Right ventricle myocardium inferior (tissue), 1 donor: ENCODE data around the gene FNDC10. TPM values are rescaled to one million over a fixed set of nuclear protein-coding genes. Genes with fewer than 3 reads are reported as not detected.

ENCODE experiments used
- ATAC-seq: fragments of 200-7000 bp; cut with Tn5 transposase; one replicate; pipeline ENCODE4 v1.9.1; 2020; ENCODE audit warnings: mild to moderate bottlenecking, moderate library complexity
- DNase-seq: peaks from one replicate; pipeline ENCODE4 v3.0.0; 2021; ENCODE audit errors: missing footprints
- intact Hi-C: fragments of 100-400 bp; cut with DNase I; formaldehyde crosslinking; loops from one replicate; pipeline ENCODE4 v1.11.0; 2022
- total RNA-seq: library from RNA; stranded (reverse); fragmentation: NEBNext Ultra II Directional; extraction: Animal tissue kit (Norgen Biotek cat#: 25700); gene quantifications from one replicate; pipeline ENCODE4 v1.2.1, GENCODE V29; 2021
- donor health status: DM: no; HTN: yes; CAD: no; lungs with severe emphysema.

Gene FNDC10
- total RNA-seq, 1 donor from 2014 or later: 3.0 TPM

GRCh38 chr1:1619917-1620361 is 20.0 kb upstream of the FNDC10 start:
- ATAC-seq (peak; percentile 14), DNase-seq (peak; percentile 73)
- intact Hi-C loops: no loop called here

GRCh38 chr1:1618396-1619068 is 18.6 kb upstream of the FNDC10 start:
- no peak for ATAC-seq
- intact Hi-C loops: no loop called here
- no peak for DNase-seq

- no peak for ATAC-seq
- intact Hi-C loops: no loop called here
- no peak for DNase-seq
Observed at GRCh38 chr1:1617925-1618324, 18.0 kb upstream of the FNDC10 start.

- DNase-seq: no peak
- intact Hi-C loops: no loop called here
- ATAC-seq: no peak
Observed at GRCh38 chr1:1617516-1617915, 17.6 kb upstream of the FNDC10 start.

- intact Hi-C loops: no loop called here
- no peak for DNase-seq
- no peak for ATAC-seq
Observed at GRCh38 chr1:1616838-1617237, 16.9 kb upstream of the FNDC10 start.

GRCh38 chr1:1616045-1616790 is 16.3 kb upstream of the FNDC10 start:
- ATAC-seq (peak; percentile 2), DNase-seq (peak; percentile 76)
- intact Hi-C loops: no loop called here

- ATAC-seq: peak; percentile 95
- intact Hi-C loops: loop anchor here (1.0 kb wide), 1 partner anchor 41 kb away; the partner anchor contains the start of gene SSU72
- DNase-seq: peak; percentile 98
Observed at GRCh38 chr1:1615256-1616044, 15.5 kb upstream of the FNDC10 start, which contains the start of gene MIB2. MIB2 (plus strand) TSS chr1:1615500; CDS start chr1:1623453, 7,953 bp downstream.

GRCh38 chr1:1614954-1615255 is 15.0 kb upstream of the FNDC10 start:
- DNase-seq (no peak), ATAC-seq (no peak)
- intact Hi-C loops: loop anchor here (1.0 kb wide), 1 partner anchor 41 kb away; the partner anchor contains the start of gene SSU72

- DNase-seq: peak; percentile 63
- intact Hi-C loops: no loop called here
- no peak for ATAC-seq
Observed at GRCh38 chr1:1614204-1614953, 14.4 kb upstream of the FNDC10 start.

- intact Hi-C loops: no loop called here
- ATAC-seq (no peak), DNase-seq (no peak)
Observed at GRCh38 chr1:1613509-1614082, 13.7 kb upstream of the FNDC10 start.

GRCh38 chr1:1612104-1612400 is 12.1 kb upstream of the FNDC10 start:
- DNase-seq (no peak), ATAC-seq (no peak)
- intact Hi-C loops: no loop called here

GRCh38 chr1:1610796-1611195 is 10.9 kb upstream of the FNDC10 start:
- ATAC-seq (no peak), DNase-seq (no peak)
- intact Hi-C loops: no loop called here

GRCh38 chr1:1609822-1610485 is 10.0 kb upstream of the FNDC10 start:
- ATAC-seq (no peak), DNase-seq (no peak)
- intact Hi-C loops: no loop called here

GRCh38 chr1:1606232-1606631 is 6.3 kb upstream of the FNDC10 start:
- DNase-seq (no peak), ATAC-seq (no peak)
- intact Hi-C loops: no loop called here

- intact Hi-C loops: no loop called here
- ATAC-seq (no peak), DNase-seq (no peak)
Observed at GRCh38 chr1:1605724-1606123, 5.8 kb upstream of the FNDC10 start.

GRCh38 chr1:1605034-1605591 is 5.2 kb upstream of the FNDC10 start:
- DNase-seq (no peak), ATAC-seq (no peak)
- intact Hi-C loops: no loop called here

GRCh38 chr1:1604374-1605033 is 4.6 kb upstream of the FNDC10 start:
- ATAC-seq (no peak), DNase-seq (no peak)
- intact Hi-C loops: no loop called here
